NCI-H2081 treated with DMSO at 0.1 percent for 48 hours (cell line): ENCODE measurements around the gene ARHGEF38.
A peak's percentile ranks its signal among the peaks of the same experiment; 100 is the strongest.
"Not testable (repeated sequence)": the region's sequence is repeated elsewhere in the genome, so short reads cannot be mapped to it uniquely, and the experiment has no call there.

Source experiments
- DNase-seq: peaks from one replicate; lab custom pipeline; 2025; lab: John Stamatoyannopoulos, UW

The ARHGEF38 gene

GRCh38 chr4:105712766-105713165 lies 160.3 kb downstream of the ARHGEF38 start:
- DNase-seq, result no peak

GRCh38 chr4:105714071-105714521 lies 161.7 kb downstream of the ARHGEF38 start:
- no peak for DNase-seq

- DNase-seq, result no peak
Observed at GRCh38 chr4:105714932-105715331, 162.5 kb downstream of the ARHGEF38 start.

- peak; percentile 10 for DNase-seq
Observed at GRCh38 chr4:105715692-105716278, 163.4 kb downstream of the ARHGEF38 start.

GRCh38 chr4:105719204-105719603 lies 166.8 kb downstream of the ARHGEF38 start:
- DNase-seq, result no peak

- no peak for DNase-seq
Observed at GRCh38 chr4:105725623-105726022, 173.2 kb downstream of the ARHGEF38 start.

- DNase-seq, result not testable (repeated sequence)
Observed at GRCh38 chr4:105729895-105730294, 177.5 kb downstream of the ARHGEF38 start.
